GM18520 (cell line): Measurements from ENCODE around the gene PFDN5.
"Not testable (repeated sequence)": the region's sequence is repeated elsewhere in the genome, so short reads cannot be mapped to it uniquely, and the experiment has no call there.

Experiments used
- ATAC-seq: cut with Tn5 transposase; IDR thresholded peaks from one replicate; pipeline ENCODE4 v1.9.1; 2021; ENCODE audit not compliant: unreplicated experiment

The PFDN5 gene

GRCh38 chr12:53326460-53327185 is 31.3 kb downstream of the PFDN5 start:
- no peak for ATAC-seq

- no peak for ATAC-seq
Observed at GRCh38 chr12:53327435-53328042, 32.2 kb downstream of the PFDN5 start.

- ATAC-seq = no peak
Observed at GRCh38 chr12:53328043-53328435, 32.7 kb downstream of the PFDN5 start.

GRCh38 chr12:53330671-53331070 is 35.3 kb downstream of the PFDN5 start:
- no peak for ATAC-seq

GRCh38 chr12:53332339-53332738 is 37.0 kb downstream of the PFDN5 start:
- not testable (repeated sequence) for ATAC-seq

- ATAC-seq = no peak
Observed at GRCh38 chr12:53332744-53333143, 37.4 kb downstream of the PFDN5 start.

GRCh38 chr12:53333289-53333688 is 37.9 kb downstream of the PFDN5 start:
- ATAC-seq = no peak

- ATAC-seq = no peak
Observed at GRCh38 chr12:53333845-53334244, 38.5 kb downstream of the PFDN5 start.

GRCh38 chr12:53334822-53335221 is 39.5 kb downstream of the PFDN5 start:
- ATAC-seq = no peak

- ATAC-seq = no peak
Observed at GRCh38 chr12:53336181-53336681, 40.9 kb downstream of the PFDN5 start, which contains the start of gene SP7. Gene SP7 (minus strand): TSS chr12:53336354. CDS start chr12:53335646, 708 bp downstream.

GRCh38 chr12:53338017-53338416 is 42.7 kb downstream of the PFDN5 start:
- ATAC-seq = no peak

- no peak for ATAC-seq
Observed at GRCh38 chr12:53338916-53339315, 43.6 kb downstream of the PFDN5 start.

GRCh38 chr12:53340398-53340797 is 45.1 kb downstream of the PFDN5 start:
- no peak for ATAC-seq

GRCh38 chr12:53343449-53343848 is 48.1 kb downstream of the PFDN5 start:
- ATAC-seq = no peak

- no peak for ATAC-seq
Observed at GRCh38 chr12:53343969-53344368, 48.6 kb downstream of the PFDN5 start.

- ATAC-seq = no peak
Observed at GRCh38 chr12:53344487-53344823, 49.1 kb downstream of the PFDN5 start.

- ATAC-seq = no peak
Observed at GRCh38 chr12:53344824-53345485, 49.6 kb downstream of the PFDN5 start.

GRCh38 chr12:53345486-53346188 is 50.3 kb downstream of the PFDN5 start:
- ATAC-seq = no peak

- ATAC-seq = no peak
Observed at GRCh38 chr12:53346491-53346890, 51.1 kb downstream of the PFDN5 start.

- ATAC-seq = no peak
Observed at GRCh38 chr12:53347905-53348304, 52.6 kb downstream of the PFDN5 start.
